Keratinocyte (primary cell): Measurements from ENCODE around the gene LFNG. TPM values are rescaled to one million over a fixed set of nuclear protein-coding genes. Genes with fewer than 3 reads are reported as not detected.

ENCODE experiments used
- DNase-seq: peaks from one replicate; pipeline ENCODE4 v3.0.0-alpha.2; 2011; ENCODE audit warnings: low read depth, missing footprints, low spot score
- FAIRE-seq: peaks from 2 replicates; lab custom pipeline; 2011; peaks lifted over from hg19 to GRCh38; lab: Jason Lieb, UNC
- H2AFZ ChIP-seq: 2 replicates; pipeline ENCODE4 v1.6.0; 2012; ENCODE audit warnings: low read length, control low read depth, inconsistent platforms; ENCODE audit not compliant: control insufficient read depth
- H3K27ac ChIP-seq: 2 replicates; pipeline ENCODE4 v1.5.1; 2011; ENCODE audit warnings: low read length; ENCODE audit not compliant: control insufficient read depth, insufficient read depth
- H3K27me3 ChIP-seq: 3 replicates; pipeline ENCODE4 v1.6.0; 2011; ENCODE audit warnings: low read length; ENCODE audit not compliant: control insufficient read depth, insufficient read depth; ENCODE audit errors: extremely low read depth
- H3K36me3 ChIP-seq, 2 experiments: 2 replicates in 1 of 2; 3 replicates in 1 of 2; pipeline ENCODE4 v1.5.1; 2011; ENCODE audit warnings: low read length in 2 of 2, mild to moderate bottlenecking in 1 of 2; ENCODE audit not compliant: control insufficient read depth in 2 of 2, insufficient read depth in 2 of 2; ENCODE audit errors: extremely low read depth in 1 of 2
- H3K4me1 ChIP-seq: 3 replicates; pipeline ENCODE4 v1.5.1; 2011; ENCODE audit warnings: low read length; ENCODE audit not compliant: control insufficient read depth, insufficient read depth; ENCODE audit errors: extremely low read depth
- H3K4me2 ChIP-seq: 3 replicates; pipeline ENCODE4 v1.6.0; 2011; ENCODE audit warnings: low read depth, low read length; ENCODE audit not compliant: control insufficient read depth, insufficient read depth; ENCODE audit errors: extremely low read depth
- H3K4me3 ChIP-seq, 3 experiments: fragments of 200-600 bp in 1 of 3; sonication (generic) in 1 of 3; 2 replicates in 2 of 3; 3 replicates in 1 of 3; pipeline ENCODE4 v1.5.1; 2011 to 2016; ENCODE audit warnings: low read length in 3 of 3, mild to moderate bottlenecking in 3 of 3, control low read depth in 2 of 3, inconsistent platforms in 1 of 3, low read depth in 1 of 3, mixed read lengths in 1 of 3, mixed run types in 1 of 3, moderate library complexity in 1 of 3; ENCODE audit not compliant: control insufficient read depth in 2 of 3, insufficient read depth in 2 of 3; ENCODE audit errors: extremely low read depth in 1 of 3
- H3K79me2 ChIP-seq: 2 replicates; pipeline ENCODE4 v1.6.0; 2012; ENCODE audit warnings: low read length; ENCODE audit not compliant: control insufficient read depth, insufficient read depth
- H3K9ac ChIP-seq: 3 replicates; pipeline ENCODE4 v1.6.0; 2011; ENCODE audit warnings: low read length; ENCODE audit not compliant: control insufficient read depth, insufficient read depth; ENCODE audit errors: extremely low read depth
- H3K9me1 ChIP-seq: 3 replicates; pipeline ENCODE4 v1.6.0; 2011; ENCODE audit warnings: low read length; ENCODE audit not compliant: control insufficient read depth, insufficient read depth; ENCODE audit errors: extremely low read depth
- H3K9me3 ChIP-seq: 2 replicates; pipeline ENCODE4 v1.5.1; 2012; ENCODE audit warnings: low read depth, low read length; ENCODE audit not compliant: control insufficient read depth
- H4K20me1 ChIP-seq: 3 replicates; pipeline ENCODE4 v1.6.0; 2011; ENCODE audit warnings: low read length; ENCODE audit not compliant: control insufficient read depth, insufficient read depth; ENCODE audit errors: extremely low read depth
- EZH2 ChIP-seq: IDR thresholded peaks from one replicate; pipeline ENCODE4 v1.6.1; 2012; ENCODE audit warnings: inconsistent platforms, mild to moderate bottlenecking, low read length, moderate library complexity
- dilution Hi-C: fragments of 300-500 bp; cut with MboI; formaldehyde crosslinking; loops from one replicate; pipeline ENCODE4 v1.7.0; 2020; ENCODE audit warnings: low sequenced_read_pairs; ENCODE audit not compliant: extremely low pct_ligation_motif_present
- polyA plus RNA-seq, 5 experiments: library from polyadenylated mRNA; depleted of rRNA in 3 of 5; stranded (reverse) in 3 of 5; stranded (forward) in 1 of 5; unstranded in 1 of 5; fragments of >200 nt; gene quantifications; 1 replicate in 1 of 5; 2 replicates in 3 of 5; 3 replicates in 1 of 5; pipeline versions ENCODE4 v1.2.1 to v1.2.3, GENCODE V29; 2011 to 2012; ENCODE audit warnings: missing spikeins in 2 of 5, low read depth in 1 of 5, low replicate concordance in 1 of 5
- TF ChIP-seq, protein P1 (sequence below), 3 experiments: IDR thresholded peaks in 1 of 3; conservative IDR thresholded peaks in 1 of 3; optimal IDR thresholded peaks in 1 of 3; 2 replicates in 2 of 3; 3 replicates in 1 of 3; pipeline versions ENCODE3 to v1.5.1; 2011; ENCODE audit warnings: low read length in 3 of 3, mild to moderate bottlenecking in 3 of 3, moderate library complexity in 2 of 3, control low read depth in 1 of 3, inconsistent platforms in 1 of 3; ENCODE audit not compliant: insufficient read depth in 2 of 3; ENCODE audit errors: extremely low read depth in 1 of 3

The LFNG gene
- polyA plus RNA-seq, 1 donor (not counting 4 experiments of a cell fraction or from before 2014, with no cell fraction given): 17.7 TPM

DNA sequence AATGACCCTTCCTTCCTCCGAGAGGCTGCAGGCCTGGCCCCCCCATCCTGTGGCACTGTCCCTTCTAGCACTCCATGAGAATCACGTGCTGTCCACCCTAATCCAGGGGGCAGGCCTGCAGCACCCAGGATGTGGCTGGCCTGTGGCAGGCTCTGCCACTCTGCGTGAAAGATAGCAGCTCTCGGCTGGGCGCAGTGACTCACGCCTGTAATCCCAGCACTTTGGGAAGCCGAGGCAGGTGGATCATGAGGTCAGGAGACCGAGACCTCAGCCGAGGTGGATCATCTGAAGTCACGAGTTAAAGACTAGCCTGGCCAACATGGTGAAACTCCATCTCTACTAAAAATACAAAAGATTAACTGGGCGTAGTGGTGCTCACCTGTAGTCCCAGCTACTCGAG, 18.9 kb upstream of the LFNG start:
- H3K27ac ChIP-seq: no peak overlapping the region

DNA sequence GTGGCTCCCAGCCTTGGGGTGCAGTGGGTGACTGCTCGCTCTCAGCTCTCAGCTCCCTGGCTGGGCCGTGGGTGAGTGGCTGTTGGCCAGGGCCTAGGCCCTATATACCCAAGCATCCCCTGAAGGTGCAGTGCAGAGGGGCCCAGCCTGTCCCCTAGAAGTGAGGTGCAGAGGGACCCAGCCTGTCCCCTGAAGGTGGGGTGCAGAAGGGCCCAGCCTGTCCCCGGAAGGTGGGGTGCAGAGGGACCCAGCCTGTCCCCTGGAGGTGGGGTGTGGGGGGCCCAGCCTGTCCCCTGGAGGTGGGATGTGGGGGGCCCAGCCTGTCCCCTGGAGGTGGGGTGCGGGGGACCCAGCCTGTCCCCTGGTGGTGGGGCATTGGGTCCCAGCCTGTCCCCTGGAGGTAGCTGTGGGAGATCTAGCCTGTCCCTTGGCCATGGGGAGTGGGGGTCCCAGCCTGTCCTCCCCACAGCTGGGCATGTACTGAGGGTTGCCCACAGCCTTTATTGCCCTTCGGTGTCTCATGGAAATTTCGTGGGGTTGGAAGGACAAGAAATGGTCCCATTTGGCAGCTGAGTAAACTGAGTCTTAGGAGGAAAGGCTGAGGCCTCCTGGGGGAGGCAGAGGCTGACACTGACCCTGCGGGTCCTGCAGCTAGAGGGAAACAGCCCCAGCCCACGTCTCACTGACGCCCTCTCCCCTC, 17.5 kb upstream of the LFNG start:
- Histone ChIP-seq H3K9me1 (no peaks in the 10 kb centered on the region), H3K4me3 (no peak overlapping the region), H4K20me1 (no peaks in the 10 kb centered on the region), H3K27ac (no peak overlapping the region), H3K27me3 (peaks cover 31% of the 10 kb centered on the region), H3K4me2 (no peak overlapping the region), H2AFZ (no peak overlapping the region), H3K4me1 (no peaks in the 10 kb centered on the region), H3K79me2 (no peaks in the 10 kb centered on the region), H3K36me3 (no peaks in the 10 kb centered on the region), H3K9ac (no peak overlapping the region), H3K9me3 (no peaks in the 10 kb centered on the region)
- no peak for DNase-seq
- dilution Hi-C loops: no loop called here
- no peak for TF ChIP-seq EZH2
- TF ChIP-seq, protein P1, sequence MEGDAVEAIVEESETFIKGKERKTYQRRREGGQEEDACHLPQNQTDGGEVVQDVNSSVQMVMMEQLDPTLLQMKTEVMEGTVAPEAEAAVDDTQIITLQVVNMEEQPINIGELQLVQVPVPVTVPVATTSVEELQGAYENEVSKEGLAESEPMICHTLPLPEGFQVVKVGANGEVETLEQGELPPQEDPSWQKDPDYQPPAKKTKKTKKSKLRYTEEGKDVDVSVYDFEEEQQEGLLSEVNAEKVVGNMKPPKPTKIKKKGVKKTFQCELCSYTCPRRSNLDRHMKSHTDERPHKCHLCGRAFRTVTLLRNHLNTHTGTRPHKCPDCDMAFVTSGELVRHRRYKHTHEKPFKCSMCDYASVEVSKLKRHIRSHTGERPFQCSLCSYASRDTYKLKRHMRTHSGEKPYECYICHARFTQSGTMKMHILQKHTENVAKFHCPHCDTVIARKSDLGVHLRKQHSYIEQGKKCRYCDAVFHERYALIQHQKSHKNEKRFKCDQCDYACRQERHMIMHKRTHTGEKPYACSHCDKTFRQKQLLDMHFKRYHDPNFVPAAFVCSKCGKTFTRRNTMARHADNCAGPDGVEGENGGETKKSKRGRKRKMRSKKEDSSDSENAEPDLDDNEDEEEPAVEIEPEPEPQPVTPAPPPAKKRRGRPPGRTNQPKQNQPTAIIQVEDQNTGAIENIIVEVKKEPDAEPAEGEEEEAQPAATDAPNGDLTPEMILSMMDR (optimal IDR thresholded peaks at IDR 0.05 in 1 of 3, IDR thresholded peaks at IDR 0.05 in 1 of 3, conservative IDR thresholded peaks at IDR 0.05 in 1 of 3; ENCODE audit: extremely low read depth in 1 of 3, insufficient read depth in 2 of 3, low read length in 3 of 3): no peak
- no peak for FAIRE-seq

More for the DNA sequence above, 18.9 kb upstream of the LFNG start:
- Histone ChIP-seq H2AFZ (no peak overlapping the region), H3K79me2 (no peaks in the 10 kb centered on the region), H3K9ac (no peak overlapping the region), H3K27me3 (peaks cover 33% of the 10 kb centered on the region), H3K4me2 (no peak overlapping the region), H3K9me1 (no peaks in the 10 kb centered on the region), H4K20me1 (no peaks in the 10 kb centered on the region), H3K4me3 (no peak overlapping the region), H3K9me3 (no peaks in the 10 kb centered on the region), H3K36me3 (no peaks in the 10 kb centered on the region), H3K4me1 (no peaks in the 10 kb centered on the region)
- DNase-seq: no peak
- no peak for TF ChIP-seq EZH2
- TF ChIP-seq, protein P1 (optimal IDR thresholded peaks at IDR 0.05 in 1 of 3, IDR thresholded peaks at IDR 0.05 in 1 of 3, conservative IDR thresholded peaks at IDR 0.05 in 1 of 3; ENCODE audit: extremely low read depth in 1 of 3, insufficient read depth in 2 of 3, low read length in 3 of 3): no peak
- dilution Hi-C loops: no loop called here
- FAIRE-seq: no peak
